Endothelial cell of umbilical vein (primary cell): Measurements from ENCODE around the gene SH3RF3. TPM values are rescaled to one million over a fixed set of nuclear protein-coding genes. Genes with fewer than 3 reads are reported as not detected.

ENCODE experiments used
- BruUV-seq: library from RNA; stranded (reverse); fragments of 400-500 nt; replicated peaks from 2 replicates; lab custom pipeline; 2021; lab: Mats Ljungman, UMichigan
- CTCF ChIA-PET: fragments of 300-600, 350-600 bp; sonication (Branson Sonifier 250); formaldehyde crosslinking; loops from one replicate; lab custom pipeline; 2021; ENCODE audit warnings: antibody characterized with exemption, inconsistent platforms; lab: Charles Lee
- POLR2A ChIA-PET: fragments of 300-600, 350-600 bp; sonication (Branson Sonifier 250); formaldehyde crosslinking; loops from one replicate; lab custom pipeline; 2021; ENCODE audit warnings: antibody characterized with exemption, inconsistent platforms; lab: Charles Lee
- DNase-seq: peaks from one replicate; pipeline ENCODE4 v3.0.0-alpha.2; 2011; ENCODE audit warnings: low read depth, low spot score
- FAIRE-seq: peaks from 2 replicates; lab custom pipeline; 2011; peaks lifted over from hg19 to GRCh38; lab: Jason Lieb, UNC
- H2AFZ ChIP-seq: 2 replicates; pipeline ENCODE4 v1.6.0; 2012; ENCODE audit warnings: low read depth, low read length, control low read depth, inconsistent platforms
- H3K27ac ChIP-seq: 2 replicates; pipeline ENCODE4 v1.5.1; 2011; ENCODE audit warnings: low read depth, mild to moderate bottlenecking, control low read depth, low read length, moderate library complexity; ENCODE audit not compliant: insufficient read depth
- H3K27me3 ChIP-seq, 2 experiments: 2 replicates each; pipeline versions ENCODE4 v1.6.0 to v1.6.1; 2011; ENCODE audit warnings: low read length in 2 of 2, mixed read lengths in 1 of 2; ENCODE audit not compliant: control insufficient read depth in 2 of 2, insufficient read depth in 2 of 2
- H3K36me3 ChIP-seq, 2 experiments: 2 replicates in 1 of 2; 3 replicates in 1 of 2; pipeline ENCODE4 v1.5.1; 2011; ENCODE audit warnings: low read length in 2 of 2, mild to moderate bottlenecking in 1 of 2, moderate library complexity in 1 of 2; ENCODE audit not compliant: control insufficient read depth in 2 of 2, insufficient read depth in 2 of 2; ENCODE audit errors: extremely low read depth in 1 of 2
- H3K4me1 ChIP-seq: 3 replicates; pipeline ENCODE4 v1.5.1; 2011; ENCODE audit warnings: mild to moderate bottlenecking, low read length; ENCODE audit not compliant: control insufficient read depth, insufficient read depth; ENCODE audit errors: extremely low read depth
- H3K4me2 ChIP-seq: 2 replicates; pipeline ENCODE4 v1.6.1; 2011; ENCODE audit warnings: low read length, control low read depth, mixed read lengths; ENCODE audit not compliant: insufficient read depth
- H3K4me3 ChIP-seq, 3 experiments: fragments of 200-600 bp in 1 of 3; sonication (generic), shearing (Covaris generic) in 1 of 3; replicated peaks in 1 of 3; 2 replicates each; pipeline ENCODE4 v1.5.1; 2011 to 2016; ENCODE audit warnings: control low read depth in 3 of 3, low read length in 3 of 3, mild to moderate bottlenecking in 2 of 3, inconsistent platforms in 1 of 3, low read depth in 1 of 3, moderate library complexity in 1 of 3; ENCODE audit not compliant: insufficient read depth in 1 of 3
- H3K79me2 ChIP-seq: 2 replicates; pipeline ENCODE4 v1.6.0; 2012; ENCODE audit warnings: low read length, inconsistent platforms; ENCODE audit not compliant: control insufficient read depth, insufficient read depth
- H3K9ac ChIP-seq: replicated peaks from 2 replicates; pipeline ENCODE3; 2011; ENCODE audit warnings: low read length, control low read depth; ENCODE audit not compliant: insufficient read depth; ENCODE audit errors: extremely low read depth
- H3K9me1 ChIP-seq: replicated peaks from 3 replicates; pipeline ENCODE4 v1.6.0; 2011; ENCODE audit warnings: mild to moderate bottlenecking, low read length; ENCODE audit not compliant: control insufficient read depth, insufficient read depth; ENCODE audit errors: extremely low read depth
- H3K9me3 ChIP-seq: replicated peaks from 2 replicates; pipeline ENCODE4 v1.5.1; 2012; ENCODE audit warnings: low read length, inconsistent platforms; ENCODE audit not compliant: control insufficient read depth, insufficient read depth
- H4K20me1 ChIP-seq: replicated peaks from 2 replicates; pipeline ENCODE3; 2011; ENCODE audit warnings: mild to moderate bottlenecking, low read length; ENCODE audit not compliant: control insufficient read depth, insufficient read depth; ENCODE audit errors: extremely low read depth
- EZH2 ChIP-seq: IDR thresholded peaks from 2 replicates; pipeline ENCODE4 v1.6.1; 2012; ENCODE audit warnings: borderline replicate concordance, low read depth, mild to moderate bottlenecking, moderate library complexity, low read length, inconsistent platforms; ENCODE audit not compliant: severe bottlenecking
- FOS ChIP-seq: IDR thresholded peaks from 2 replicates; pipeline ENCODE4 v1.6.1; 2011; ENCODE audit warnings: mild to moderate bottlenecking, low read length, moderate library complexity, borderline replicate concordance; ENCODE audit not compliant: insufficient read depth
- GATA2 ChIP-seq: IDR thresholded peaks from 2 replicates; pipeline ENCODE4 v1.7.0; 2011; ENCODE audit warnings: low read depth, mild to moderate bottlenecking, moderate library complexity, mixed read lengths, low read length; ENCODE audit not compliant: insufficient read length, insufficient read depth
- JUN ChIP-seq: IDR thresholded peaks from 2 replicates; pipeline ENCODE4 v1.6.1; 2011; ENCODE audit warnings: borderline replicate concordance, low read depth; ENCODE audit not compliant: insufficient read length, insufficient read depth
- POLR2A ChIP-seq: IDR thresholded peaks from 2 replicates; pipeline ENCODE4 v1.6.1; 2012; ENCODE audit warnings: low read depth, mild to moderate bottlenecking, control low read depth, low read length
- POLR2AphosphoS5 ChIP-seq: IDR thresholded peaks from 2 replicates; pipeline ENCODE4 v1.6.1; 2012; ENCODE audit warnings: low read depth, mild to moderate bottlenecking, control low read depth, low read length, moderate library complexity; ENCODE audit not compliant: insufficient read depth
- dilution Hi-C: fragments of 300-500 bp; cut with MboI; formaldehyde crosslinking; loops from one replicate; pipeline ENCODE4 v1.15.0; 2019; ENCODE audit warnings: low sequenced_read_pairs; ENCODE audit not compliant: extremely low pct_ligation_motif_present
- intact Hi-C: fragments of 100-400 bp; cut with micrococcal nuclease; formaldehyde crosslinking; loops from one replicate; pipeline ENCODE4 v1.10.0; 2022
- polyA plus RNA-seq, 4 experiments: library from polyadenylated mRNA; depleted of rRNA in 3 of 4; stranded (reverse) in 3 of 4; unstranded in 1 of 4; fragments of >200 nt; gene quantifications; 2 replicates each; pipeline versions ENCODE4 v1.2.1 to v1.2.3, GENCODE V29; 2011 to 2012; ENCODE audit warnings: missing spikeins in 1 of 4
- total RNA-seq: library from RNA; stranded (reverse); gene quantifications from 2 replicates; pipeline ENCODE4 v1.2.3, GENCODE V29; 2021
- TF ChIP-seq, protein P1 (sequence below): IDR thresholded peaks from 2 replicates; pipeline ENCODE4 v1.6.1; 2011; ENCODE audit not compliant: insufficient read depth, insufficient read length
- TF ChIP-seq, protein P2 (sequence below), 2 donors: IDR thresholded peaks; 1 replicate in 1 of 2; 2 replicates in 1 of 2; pipeline ENCODE4 v1.5.1; 2011; ENCODE audit warnings: low read length in 2 of 2, mild to moderate bottlenecking in 2 of 2, moderate library complexity in 2 of 2, control low read depth in 1 of 2, inconsistent platforms in 1 of 2, low read depth in 1 of 2; ENCODE audit not compliant: insufficient read depth in 1 of 2; ENCODE audit errors: extremely low read depth in 1 of 2

SH3RF3 gene
- total and polyA plus RNA-seq, 2 donors (not counting 3 experiments of a cell fraction or from before 2014, with no cell fraction given), result 3.8 to 14.7 TPM

DNA sequence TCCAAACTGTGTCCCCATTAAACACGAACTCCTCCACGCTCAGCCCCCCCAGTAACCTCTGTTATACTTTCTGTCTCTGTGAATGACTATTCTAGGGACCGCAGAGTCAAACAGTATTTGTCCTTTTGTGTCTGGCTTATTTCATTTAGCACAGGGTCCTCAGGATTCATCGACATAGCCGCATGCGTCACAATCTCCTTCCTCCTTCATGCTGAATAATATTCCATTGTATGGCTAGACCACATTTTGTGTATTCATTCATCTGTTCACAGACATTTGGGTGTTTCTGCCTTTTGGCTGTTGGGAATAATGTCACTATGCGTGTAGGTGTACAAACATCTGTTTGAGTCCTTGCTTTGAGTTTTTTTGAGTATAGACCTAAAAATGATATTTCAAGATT lies 80.9 kb downstream of the SH3RF3 start:
- CTCF ChIA-PET, result interaction anchor here (0.7 to 2.3 kb wide), 8 partner anchors 30 to 300 kb away, joined by 3 to 7 read pairs (median 4); partner anchors contain the start of gene SH3RF3
- Histone ChIP-seq H3K36me3 (no peaks in the 10 kb centered on the region), H3K9ac (peak overlapping the region; percentile 35), H3K9me3 (no peaks in the 10 kb centered on the region), H2AFZ (no peak overlapping the region), H3K27ac (peak overlapping the region; percentile 68), H3K4me3 (no peak overlapping the region), H3K9me1 (no peaks in the 10 kb centered on the region), H3K79me2 (peaks cover 19% of the 10 kb centered on the region), H3K4me1 (peaks cover 36% of the 10 kb centered on the region), H3K4me2 (peak overlapping the region; percentile 57), H4K20me1 (no peaks in the 10 kb centered on the region), H3K27me3 (no peaks in the 10 kb centered on the region)
- POLR2A ChIA-PET, result no interaction called here
- intact Hi-C loops, result loop anchor here (1.0 to 5.0 kb wide), 2 partner anchors 37 to 52 kb away; no protein-coding TSS in a partner anchor
- dilution Hi-C loops, result no loop called here
- DNase-seq (peak; percentile 21), FAIRE-seq (peak; percentile 28)
- no peak for TF ChIP-seq EZH2
- TF ChIP-seq GATA2, result no peak
- TF ChIP-seq, protein P1, sequence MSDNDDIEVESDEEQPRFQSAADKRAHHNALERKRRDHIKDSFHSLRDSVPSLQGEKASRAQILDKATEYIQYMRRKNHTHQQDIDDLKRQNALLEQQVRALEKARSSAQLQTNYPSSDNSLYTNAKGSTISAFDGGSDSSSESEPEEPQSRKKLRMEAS, result no peak
- TF ChIP-seq JUN, result no peak
- no peak for TF ChIP-seq FOS
- TF ChIP-seq, protein P2, sequence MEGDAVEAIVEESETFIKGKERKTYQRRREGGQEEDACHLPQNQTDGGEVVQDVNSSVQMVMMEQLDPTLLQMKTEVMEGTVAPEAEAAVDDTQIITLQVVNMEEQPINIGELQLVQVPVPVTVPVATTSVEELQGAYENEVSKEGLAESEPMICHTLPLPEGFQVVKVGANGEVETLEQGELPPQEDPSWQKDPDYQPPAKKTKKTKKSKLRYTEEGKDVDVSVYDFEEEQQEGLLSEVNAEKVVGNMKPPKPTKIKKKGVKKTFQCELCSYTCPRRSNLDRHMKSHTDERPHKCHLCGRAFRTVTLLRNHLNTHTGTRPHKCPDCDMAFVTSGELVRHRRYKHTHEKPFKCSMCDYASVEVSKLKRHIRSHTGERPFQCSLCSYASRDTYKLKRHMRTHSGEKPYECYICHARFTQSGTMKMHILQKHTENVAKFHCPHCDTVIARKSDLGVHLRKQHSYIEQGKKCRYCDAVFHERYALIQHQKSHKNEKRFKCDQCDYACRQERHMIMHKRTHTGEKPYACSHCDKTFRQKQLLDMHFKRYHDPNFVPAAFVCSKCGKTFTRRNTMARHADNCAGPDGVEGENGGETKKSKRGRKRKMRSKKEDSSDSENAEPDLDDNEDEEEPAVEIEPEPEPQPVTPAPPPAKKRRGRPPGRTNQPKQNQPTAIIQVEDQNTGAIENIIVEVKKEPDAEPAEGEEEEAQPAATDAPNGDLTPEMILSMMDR (IDR thresholded peaks at IDR 0.05; ENCODE audit: extremely low read depth in 1 of 2, insufficient read depth in 1 of 2, low read depth in 1 of 2, low read length in 2 of 2), result no peak
- TF ChIP-seq POLR2AphosphoS5, result no peak
- no peak for TF ChIP-seq POLR2A
- BruUV-seq, result no TSS peak
